H1 (cell line): ENCODE data around the gene C5orf22. TPM values are rescaled to one million over a fixed set of nuclear protein-coding genes. Genes with fewer than 3 reads are reported as not detected.

ENCODE experiments used
- CTCF ChIA-PET: fragments of 300-600 bp; sonication (Branson Sonifier 250); formaldehyde crosslinking; loops from one replicate; lab custom pipeline; 2021; ENCODE audit not compliant: partially characterized antibody; lab: Charles Lee
- POLR2A ChIA-PET: fragments of 300-600 bp; sonication (Branson Sonifier 250); formaldehyde crosslinking; loops from one replicate; lab custom pipeline; 2021; ENCODE audit warnings: inconsistent platforms; ENCODE audit not compliant: partially characterized antibody; lab: Charles Lee
- DNase-seq, 2 experiments: peaks; one replicate each; pipeline versions ENCODE4 v3.0.0 to v3.0.0-alpha.2; 2010 to 2022; ENCODE audit warnings: low spot score in 2 of 2, low read depth in 1 of 2, mixed read lengths in 1 of 2
- FAIRE-seq: peaks from 2 replicates; lab custom pipeline; 2011; peaks lifted over from hg19 to GRCh38; lab: Jason Lieb, UNC
- H2AFZ ChIP-seq: 2 replicates; pipeline ENCODE4 v1.8.1; 2012; ENCODE audit warnings: low read length, inconsistent platforms
- H2AK5ac ChIP-seq: 2 replicates; pipeline ENCODE4 v1.6.1; 2013; ENCODE audit warnings: low read depth, low read length
- H2BK120ac ChIP-seq: replicated peaks from 2 replicates; pipeline ENCODE3; 2013; ENCODE audit warnings: low read depth, low read length, inconsistent platforms
- H2BK12ac ChIP-seq: 2 replicates; pipeline ENCODE4 v1.6.1; 2013; ENCODE audit warnings: low read depth, low read length
- H2BK15ac ChIP-seq: 2 replicates; pipeline ENCODE4 v1.6.1; 2013; ENCODE audit warnings: low read length
- H2BK20ac ChIP-seq: 2 replicates; pipeline ENCODE4 v1.6.1; 2013; ENCODE audit warnings: low read length
- H2BK5ac ChIP-seq: 2 replicates; pipeline ENCODE4 v1.6.1; 2013; ENCODE audit warnings: low read depth, low read length
- H3K14ac ChIP-seq: 2 replicates; pipeline ENCODE4 v1.6.1; 2013; ENCODE audit warnings: inconsistent platforms; ENCODE audit not compliant: insufficient read length
- H3K18ac ChIP-seq: 2 replicates; pipeline ENCODE4 v1.6.1; 2013; ENCODE audit warnings: low read length; ENCODE audit errors: extremely low read depth
- H3K23ac ChIP-seq: 2 replicates; pipeline ENCODE4 v1.6.1; 2013; ENCODE audit warnings: inconsistent platforms; ENCODE audit not compliant: insufficient read length
- H3K23me2 ChIP-seq: 2 replicates; pipeline ENCODE4 v1.6.1; 2013; ENCODE audit warnings: low read depth, low read length
- H3K27ac ChIP-seq: 2 replicates; pipeline ENCODE4 v1.6.1; 2011; ENCODE audit warnings: low read depth, low read length, inconsistent platforms
- H3K27me3 ChIP-seq, 4 experiments: replicated peaks in 1 of 4; 1 replicate in 1 of 4; 2 replicates in 3 of 4; pipeline versions ENCODE4 v1.6.1 to v1.8.1; 2011 to 2013; ENCODE audit warnings: low read length in 3 of 4, mild to moderate bottlenecking in 3 of 4, inconsistent platforms in 2 of 4, mixed read lengths in 2 of 4, moderate library complexity in 1 of 4; ENCODE audit not compliant: control insufficient read depth in 3 of 4, insufficient read depth in 3 of 4; ENCODE audit errors: extremely low read depth in 1 of 4
- H3K36me3 ChIP-seq, 4 experiments: 2 replicates each; pipeline versions ENCODE4 v1.6.1 to v1.8.1; 2011 to 2013; ENCODE audit warnings: mild to moderate bottlenecking in 4 of 4, low read length in 3 of 4, moderate library complexity in 2 of 4, control low read depth in 1 of 4, inconsistent platforms in 1 of 4; ENCODE audit not compliant: insufficient read depth in 4 of 4, control insufficient read depth in 2 of 4
- H3K4ac ChIP-seq: replicated peaks from 2 replicates; pipeline ENCODE3; 2013; ENCODE audit warnings: low read length, low read depth, mixed read lengths, inconsistent platforms; ENCODE audit not compliant: insufficient read length
- H3K4me1 ChIP-seq, 4 experiments: replicated peaks in 1 of 4; 1 replicate in 1 of 4; 2 replicates in 3 of 4; pipeline versions ENCODE4 v1.6.1 to v1.8.1; 2011 to 2013; ENCODE audit warnings: low read length in 3 of 4, inconsistent platforms in 2 of 4, mixed read lengths in 1 of 4; ENCODE audit not compliant: insufficient read depth in 4 of 4, control insufficient read depth in 3 of 4
- H3K4me2 ChIP-seq, 2 experiments: 2 replicates each; pipeline versions ENCODE4 v1.6.1 to v1.8.1; 2011 to 2013; ENCODE audit warnings: low read depth in 2 of 2, low read length in 2 of 2, control low read depth in 1 of 2, inconsistent platforms in 1 of 2, mild to moderate bottlenecking in 1 of 2; ENCODE audit not compliant: insufficient read depth in 1 of 2
- H3K4me3 ChIP-seq, 4 experiments: fragments of 200-600, 300-600 bp in 1 of 4; sonication (generic), shearing (Covaris generic), sonication (Bioruptor Twin) in 1 of 4; 2 replicates each; pipeline versions ENCODE4 v1.5.1 to v1.8.1; 2011 to 2016; ENCODE audit warnings: low read length in 4 of 4, low read depth in 3 of 4, control low read depth in 2 of 4, inconsistent platforms in 2 of 4, mild to moderate bottlenecking in 2 of 4, mixed read lengths in 1 of 4, moderate library complexity in 1 of 4; ENCODE audit not compliant: insufficient read depth in 2 of 4; ENCODE audit errors: extremely low read depth in 1 of 4
- H3K56ac ChIP-seq: replicated peaks from 2 replicates; pipeline ENCODE3; 2013; ENCODE audit warnings: low read depth, mild to moderate bottlenecking, mixed read lengths, low read length, inconsistent platforms; ENCODE audit not compliant: insufficient read length
- H3K79me1 ChIP-seq: 2 replicates; pipeline ENCODE4 v1.6.1; 2013; ENCODE audit warnings: low read depth, low read length, control low read depth
- H3K79me2 ChIP-seq, 2 experiments: 2 replicates each; pipeline versions ENCODE4 v1.6.1 to v1.8.1; 2012 to 2013; ENCODE audit warnings: low read length in 2 of 2, mild to moderate bottlenecking in 2 of 2, inconsistent platforms in 1 of 2; ENCODE audit not compliant: insufficient read depth in 2 of 2, control insufficient read depth in 1 of 2
- H3K9ac ChIP-seq, 4 experiments: replicated peaks in 1 of 4; 1 replicate in 1 of 4; 2 replicates in 3 of 4; pipeline versions ENCODE4 v1.6.1 to v1.8.1; 2011 to 2013; ENCODE audit warnings: low read depth in 3 of 4, low read length in 3 of 4, control low read depth in 2 of 4, mild to moderate bottlenecking in 2 of 4, moderate library complexity in 2 of 4, inconsistent platforms in 1 of 4; ENCODE audit errors: extremely low read depth in 1 of 4
- H3K9me3 ChIP-seq, 2 experiments: 2 replicates each; pipeline versions ENCODE4 v1.6.1 to v1.8.1; 2012 to 2013; ENCODE audit warnings: mild to moderate bottlenecking in 2 of 2, moderate library complexity in 2 of 2, control low read depth in 1 of 2, inconsistent platforms in 1 of 2, low read depth in 1 of 2, low read length in 1 of 2, mixed read lengths in 1 of 2; ENCODE audit not compliant: insufficient read depth in 2 of 2
- H4K20me1 ChIP-seq, 2 experiments: replicated peaks in 1 of 2; 2 replicates each; pipeline versions ENCODE3 to v1.8.1; 2011 to 2013; ENCODE audit warnings: inconsistent platforms in 2 of 2, low read length in 2 of 2, mild to moderate bottlenecking in 1 of 2; ENCODE audit not compliant: insufficient read depth in 2 of 2, control insufficient read depth in 1 of 2
- H4K5ac ChIP-seq: 2 replicates; pipeline ENCODE4 v1.6.1; 2013; ENCODE audit warnings: low read length, low read depth, mixed read lengths, inconsistent platforms; ENCODE audit not compliant: insufficient read length
- H4K8ac ChIP-seq: 2 replicates; pipeline ENCODE4 v1.8.0; 2013; ENCODE audit warnings: mild to moderate bottlenecking, moderate library complexity, low read length, inconsistent platforms; ENCODE audit not compliant: insufficient read depth; ENCODE audit errors: extremely low read depth
- H4K91ac ChIP-seq: replicated peaks from 2 replicates; pipeline ENCODE3; 2013; ENCODE audit warnings: low read length, mixed read lengths, inconsistent platforms; ENCODE audit not compliant: insufficient read length
- ATF2 ChIP-seq: IDR thresholded peaks from 2 replicates; pipeline ENCODE4 v1.6.1; 2012; ENCODE audit warnings: low read length, inconsistent platforms
- BACH1 ChIP-seq: IDR thresholded peaks from 2 replicates; pipeline ENCODE4 v1.6.1; 2012; ENCODE audit warnings: low read length, improper control_type of control experiment
- CBX8 ChIP-seq: fragments of 300-800, 300-1000 bp; sonication (generic); IDR thresholded peaks from 2 replicates; pipeline ENCODE4 v1.7.1; 2016; ENCODE audit warnings: low read depth, low read length, borderline replicate concordance
- CEBPB ChIP-seq: IDR thresholded peaks from 2 replicates; pipeline ENCODE4 v1.6.1; 2012; ENCODE audit warnings: low read depth, low read length
- EGR1 ChIP-seq: IDR thresholded peaks from 2 replicates; pipeline ENCODE4 v1.6.1; 2011; ENCODE audit warnings: low read depth, low read length, borderline replicate concordance
- JUN ChIP-seq: IDR thresholded peaks from 2 replicates; pipeline ENCODE4 v1.6.1; 2011; ENCODE audit warnings: low read depth, mild to moderate bottlenecking, improper control_type of control experiment, low read length
- NRF1 ChIP-seq: IDR thresholded peaks from 2 replicates; pipeline ENCODE4 v1.6.1; 2011; ENCODE audit warnings: mild to moderate bottlenecking, low read depth, low read length, improper control_type of control experiment
- POLR2AphosphoS5 ChIP-seq: IDR thresholded peaks from 2 replicates; pipeline ENCODE4 v1.6.1; 2011; ENCODE audit warnings: low read depth, low read length
- POU5F1 ChIP-seq: IDR thresholded peaks from 2 replicates; pipeline ENCODE4 v1.6.1; 2011; ENCODE audit warnings: low read depth, mild to moderate bottlenecking, low read length, moderate library complexity
- RNF2 ChIP-seq: fragments of 200-900, 300-1000 bp; sonication (generic); IDR thresholded peaks from 2 replicates; pipeline ENCODE4 v1.7.1; 2016; ENCODE audit warnings: borderline replicate concordance, low read depth, mild to moderate bottlenecking, antibody characterized with exemption, low read length; ENCODE audit not compliant: poor library complexity, severe bottlenecking; ENCODE audit errors: missing control alignments
- WGBS, 2 experiments: shearing (Covaris generic) in 1 of 2; methylation state at CpG; one replicate each; pipeline versions ENCODE4 v1.1.6 to v1.1.7; 2013 to 2015; ENCODE audit warnings: low lambda C conversion rate in 2 of 2, mixed read lengths in 2 of 2, inconsistent platforms in 1 of 2, low coverage in 1 of 2, missing lambda C conversion rate in 1 of 2; ENCODE audit not compliant: insufficient replicate concordance in 2 of 2, insufficient coverage in 1 of 2, insufficient read length in 1 of 2; ENCODE audit errors: extremely low coverage in 1 of 2, missing lambda C conversion rate in 1 of 2; 5-methylcytosine and 5-hydroxymethylcytosine counted together
- polyA plus RNA-seq, 7 experiments: library from polyadenylated mRNA; depleted of rRNA in 3 of 7; stranded (reverse) in 5 of 7; unstranded in 2 of 7; fragments of >200 nt in 5 of 7; fragments of 200-250 nt in 2 of 7; gene quantifications; 1 replicate in 5 of 7; 2 replicates in 1 of 7; 4 replicates in 1 of 7; pipeline versions ENCODE4 v1.2.1 to v1.2.3, GENCODE V29; 2011 to 2013; ENCODE audit warnings: missing spikeins in 2 of 7, mixed read lengths in 2 of 7
- total RNA-seq: library from RNA; stranded (reverse); fragmentation: NEBNext Ultra II Directional; extraction: Animal tissue kit (Norgen Biotek cat#: 25700); gene quantifications from 2 replicates; pipeline ENCODE4 v1.2.1, GENCODE V29; 2021

Gene C5orf22
- total and polyA plus RNA-seq, 2 of the 8 experiments (the other 6 are each of a cell fraction or from before 2014, with no cell fraction given) = 19.6 to 36.2 TPM

- FAIRE-seq = no peak
- H2BK15ac ChIP-seq = 0 out of 2 replicates have a peak overlapping the region, but pooled peaks have one; percentile 31
- no peak overlapping the region for H3K4me2 ChIP-seq
- no peaks in the 10 kb centered on the region for H3K9me3 ChIP-seq
- H4K20me1 ChIP-seq = no peaks in the 10 kb centered on the region
- no peak overlapping the region for H3K4me3 ChIP-seq
- TF ChIP-seq POLR2AphosphoS5 (no peak), CEBPB (peak; percentile 81; the same call in 1 of the 2 replicates), EGR1 (no peak), CBX8 (no peak), JUN (no peak), RNF2 (no peak), BACH1 (no peak), ATF2 (no peak), NRF1 (no peak), POU5F1 (0 out of 2 replicates have a peak, but pooled peaks have one; percentile 10)
- TF ChIP-seq, all 59 proteins: peak for 2
- Histone ChIP-seq H4K8ac (no peak overlapping the region), H3K79me1 (no peaks in the 10 kb centered on the region), H2BK120ac (peak overlapping the region; percentile 33), H3K27ac (no peak overlapping the region), H2AK5ac (no peak overlapping the region; the same call in 1 of the 2 replicates), H3K27me3 (no peaks in the 10 kb centered on the region), H3K36me3 (no peaks in the 10 kb centered on the region), H3K56ac (no peak overlapping the region), H2BK5ac (no peak overlapping the region; the same call in 1 of the 2 replicates), H4K5ac (no peak overlapping the region), H3K4ac (no peak overlapping the region), H3K9ac (no peak overlapping the region), H3K79me2 (no peaks in the 10 kb centered on the region), H3K4me1 (peaks cover 0 to 4% (median 2%) of the 10 kb centered on the region in 4 experiments; a peak in 4 of 7 replicates), H2BK12ac (no peak overlapping the region; the same call in 1 of the 2 replicates), H3K14ac (no peak overlapping the region), H3K23me2 (no peaks in the 10 kb centered on the region; the same call in 1 of the 2 replicates), H4K91ac (no peak overlapping the region), H2BK20ac (0 out of 2 replicates have a peak overlapping the region, but pooled peaks have one; percentile 62), H3K18ac (0 out of 2 replicates have a peak overlapping the region, but pooled peaks have one; percentile 24), H2AFZ (no peak overlapping the region), H3K23ac (no peak overlapping the region)
- POLR2A ChIA-PET = no interaction called here
- CTCF ChIA-PET = interaction anchor here (0.6 to 2.3 kb wide), 5 partner anchors 49 to 222 kb away, joined by 3 to 9 read pairs (median 5); partner anchors contain the start of gene PDZD2
- 98% methylated on average over 4 of the region's 5 CpGs; no CpG with 5 or more reads in 1 of the 2 experiments for WGBS, 2 experiments
- peak in 1 of 2 experiments; percentile 5 for DNase-seq
These were observed 55.4 kb downstream of the C5orf22 start for GRCh38 chr5:31587546-31587945.
